ENCODE results near the gene PCNT.
"Not testable (repeated sequence)": the region's sequence is repeated elsewhere in the genome, so short reads cannot be mapped to it uniquely, and the experiment has no call there.

Gene PCNT

GRCh38 chr21:46454634-46455390 is 130.9 kb downstream of the PCNT start:
- DNase-seq (ENCODE audit: low spot score) = no peak

DNA sequence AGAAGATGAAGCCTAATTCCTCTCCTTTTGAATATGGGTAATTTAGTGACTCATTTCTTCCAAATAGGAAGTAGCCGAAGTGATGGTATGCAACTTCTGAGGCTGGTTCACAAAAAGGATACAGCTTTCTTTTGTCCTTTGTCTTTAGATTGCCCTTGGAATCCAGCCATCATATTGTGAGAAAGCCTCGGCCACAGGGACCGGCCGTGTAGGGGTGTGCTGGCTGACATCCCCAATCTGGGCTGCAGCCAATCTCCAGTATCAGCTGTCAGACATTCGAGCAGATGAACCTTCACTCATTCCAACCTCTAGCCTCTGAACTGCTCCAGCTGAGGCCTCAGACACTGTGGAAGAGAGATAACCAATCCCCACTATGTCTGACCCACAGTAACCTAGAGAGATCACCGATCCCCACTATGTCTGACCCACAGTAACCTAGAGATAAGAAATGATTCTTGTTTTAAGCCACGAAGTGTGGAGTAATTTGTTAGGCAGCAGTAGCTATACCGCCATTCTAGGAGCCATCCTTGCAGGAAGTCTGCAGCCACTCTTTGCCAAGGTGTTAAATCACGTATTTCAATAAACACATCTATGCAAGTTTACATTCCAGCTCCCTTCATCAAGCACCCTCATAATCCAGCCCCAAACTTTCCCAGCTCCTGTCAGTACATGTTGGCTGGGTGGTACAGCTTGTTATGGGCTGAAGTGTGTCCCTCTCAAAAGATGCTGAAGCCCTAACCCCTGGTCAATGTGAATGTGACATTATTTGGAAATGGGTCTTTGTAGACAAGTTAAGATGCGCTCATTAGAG is 131.8 kb downstream of the PCNT start:
- peak; percentile 55 for DNase-seq (ENCODE audit: low spot score)

DNA sequence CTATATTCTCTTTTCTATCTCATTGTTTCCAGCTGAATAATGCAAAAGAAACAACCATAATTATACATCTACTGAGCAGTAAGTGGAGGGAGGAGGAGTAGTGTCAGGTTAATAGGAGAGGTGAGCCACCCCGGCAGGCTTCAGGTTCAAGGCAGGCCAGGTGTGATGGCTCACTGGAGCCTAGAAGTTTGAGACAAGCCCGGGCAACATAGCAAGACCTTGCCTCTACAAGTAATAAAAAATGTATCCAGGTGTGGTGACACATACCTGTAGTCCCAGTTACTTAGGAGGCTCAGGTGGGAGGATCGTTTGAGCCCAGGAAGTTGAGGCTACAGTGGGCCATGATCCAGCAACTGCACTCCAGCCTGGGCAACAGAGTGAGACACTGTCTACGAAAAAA is 132.8 kb downstream of the PCNT start:
- DNase-seq (ENCODE audit: low spot score) = no peak

- peak; percentile 58 for DNase-seq (ENCODE audit: low spot score)
These were observed 133.9 kb downstream of the PCNT start for GRCh38 chr21:46457801-46458314.

DNA sequence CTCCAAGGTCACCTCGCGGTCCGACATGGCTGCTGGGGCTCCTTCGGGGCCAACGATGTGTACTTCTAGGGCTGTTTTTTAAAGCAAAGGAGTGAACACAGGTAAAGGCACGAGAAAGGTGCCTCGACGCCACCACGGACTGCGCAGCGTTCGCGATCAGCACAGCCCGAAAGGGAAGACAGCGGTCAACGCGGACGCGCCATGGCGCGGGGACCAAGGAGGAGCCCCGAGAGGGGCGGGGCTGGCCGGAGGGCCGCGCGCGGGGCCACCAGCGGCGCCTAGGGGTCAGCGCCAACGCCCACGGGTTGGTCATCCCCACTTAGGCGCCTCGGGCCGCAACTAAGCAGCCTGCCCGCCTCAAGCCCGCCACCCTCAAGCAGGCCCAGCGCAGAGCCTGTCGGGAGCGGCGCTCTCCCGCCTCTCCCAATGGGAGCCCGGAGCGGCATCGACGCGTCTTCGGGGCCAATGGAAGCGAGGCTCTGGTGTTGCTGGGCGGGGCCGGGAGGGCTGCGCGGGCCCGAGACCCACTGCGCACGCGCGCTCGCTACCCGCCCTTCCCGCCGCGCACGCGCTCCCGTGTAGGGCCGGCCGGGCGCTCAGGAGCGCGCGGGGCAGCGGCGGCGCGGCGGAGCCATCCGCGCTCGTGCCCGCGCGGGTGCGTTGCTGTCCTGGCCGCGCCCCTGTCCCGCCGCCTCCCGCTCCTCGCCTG is 134.5 kb downstream of the PCNT start, which contains the start of gene DIP2A:
Gene DIP2A (plus strand): TSS at position 577 of the 709 bp plus-strand sequence. CDS start 241 bp downstream, outside the sequence.
- DNase-seq (ENCODE audit: low spot score) = peak; percentile 100

DNA sequence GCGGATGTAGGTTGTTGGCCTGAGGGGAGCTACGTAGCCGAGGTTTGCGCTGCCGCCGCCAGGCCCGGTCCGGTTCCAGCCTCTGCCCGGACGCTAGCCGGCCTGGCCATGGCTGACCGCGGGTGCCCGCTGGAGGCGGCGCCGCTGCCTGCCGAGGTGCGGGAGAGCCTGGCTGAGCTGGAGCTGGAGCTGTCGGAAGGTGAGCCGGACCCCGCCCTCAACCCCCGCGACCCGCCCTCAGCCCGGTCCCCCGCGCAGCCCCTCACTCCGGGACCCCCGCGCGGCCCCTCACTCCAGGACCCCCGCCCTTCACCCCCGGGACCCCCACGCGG is 135.0 kb downstream of the PCNT start:
- DNase-seq (ENCODE audit: low spot score) = no peak

GRCh38 chr21:46459356-46460112 is 135.6 kb downstream of the PCNT start:
- DNase-seq (ENCODE audit: low spot score) = peak; percentile 52

DNA sequence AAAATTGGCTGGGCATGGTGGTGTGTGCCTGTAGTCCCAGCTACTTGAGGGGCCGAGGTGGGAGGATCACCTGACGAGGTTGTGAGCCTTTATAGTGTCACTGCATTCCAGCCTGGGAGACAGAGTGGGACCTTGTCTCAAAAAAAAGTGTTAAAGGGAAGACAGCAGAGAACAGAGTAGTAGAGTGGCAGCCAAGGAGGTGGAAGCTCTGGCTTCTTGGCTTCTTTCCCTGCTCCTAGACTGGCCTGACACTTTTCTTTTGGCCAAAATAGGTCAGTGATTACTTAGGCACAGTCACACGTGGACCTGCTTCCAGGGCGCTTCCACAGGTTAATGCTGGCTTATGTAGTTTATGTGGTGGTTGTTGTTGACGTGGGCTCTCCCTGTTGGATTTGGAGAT is 138.0 kb downstream of the PCNT start:
- no peak for DNase-seq (ENCODE audit: low spot score)

GRCh38 chr21:46465153-46465552 is 141.2 kb downstream of the PCNT start:
- not testable (repeated sequence) for DNase-seq (ENCODE audit: low spot score)

DNA sequence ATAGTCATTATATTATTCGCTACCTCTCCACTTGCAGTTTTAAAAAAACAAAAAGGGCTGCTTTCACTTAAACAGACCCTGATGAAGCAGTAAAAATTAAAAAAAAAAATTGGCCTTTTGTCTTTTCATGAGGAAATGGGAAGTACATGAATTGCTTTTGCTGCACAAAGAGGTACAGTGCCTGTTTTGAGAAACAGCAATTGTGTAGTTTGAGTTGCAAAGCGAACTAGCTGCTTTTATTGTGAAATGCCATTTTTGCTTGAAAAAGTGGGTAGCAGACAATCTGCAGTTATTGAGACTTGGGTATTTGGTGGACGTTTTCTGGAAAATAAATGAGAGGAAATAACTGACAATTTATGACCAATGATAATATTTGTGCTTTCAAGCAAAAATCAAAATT is 141.7 kb downstream of the PCNT start:
- DNase-seq (ENCODE audit: low spot score) = no peak

- DNase-seq (ENCODE audit: low spot score) = no peak
These were observed 144.3 kb downstream of the PCNT start for GRCh38 chr21:46468108-46468774.

GRCh38 chr21:46469275-46469674 is 145.3 kb downstream of the PCNT start:
- DNase-seq (ENCODE audit: low spot score) = no peak

DNA sequence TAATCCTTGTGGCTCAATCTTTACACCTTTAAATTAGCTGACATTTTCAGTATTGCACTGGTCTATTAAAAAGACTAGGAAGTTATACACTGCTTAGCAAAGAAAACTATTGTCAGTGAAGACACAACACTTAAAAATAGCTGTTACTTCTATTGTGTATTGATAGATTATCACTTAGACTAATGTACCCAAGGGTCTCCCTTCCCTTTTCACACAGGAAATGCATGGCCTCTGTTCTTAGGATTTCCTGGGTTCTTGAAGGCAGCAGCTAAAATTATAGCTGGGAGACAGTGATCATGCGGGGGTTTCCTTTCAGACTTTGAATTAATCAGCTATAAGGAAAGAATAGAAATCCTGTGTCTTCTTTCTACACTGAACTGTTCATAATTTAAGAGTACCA is 147.6 kb downstream of the PCNT start:
- DNase-seq (ENCODE audit: low spot score) = no peak

DNA sequence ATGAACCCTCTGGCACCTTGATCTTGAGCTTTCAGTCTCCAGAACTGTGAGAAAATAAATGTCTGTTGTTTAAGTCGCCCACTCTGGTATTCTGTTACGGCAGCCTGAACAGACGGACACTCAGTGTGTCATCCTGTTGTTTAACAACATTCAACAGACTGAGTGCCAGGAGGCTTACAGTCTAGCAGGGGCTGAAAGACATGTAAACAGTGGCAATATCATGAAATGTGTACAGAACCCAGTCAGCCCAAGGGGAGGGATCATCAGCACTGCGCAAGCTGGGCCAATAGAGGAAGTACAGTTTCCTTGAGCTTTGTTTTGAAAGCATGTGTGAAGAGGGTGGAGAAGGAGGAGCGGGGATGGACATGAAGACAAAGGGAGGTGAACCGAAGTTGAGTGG is 148.3 kb downstream of the PCNT start:
- DNase-seq (ENCODE audit: low spot score) = no peak

- no peak for DNase-seq (ENCODE audit: low spot score)
These were observed 150.4 kb downstream of the PCNT start for GRCh38 chr21:46474382-46474781.

GRCh38 chr21:46475296-46475695 is 151.3 kb downstream of the PCNT start:
- no peak for DNase-seq (ENCODE audit: low spot score)

- no peak for DNase-seq (ENCODE audit: low spot score)
These were observed 153.8 kb downstream of the PCNT start for GRCh38 chr21:46477765-46478164.

DNA sequence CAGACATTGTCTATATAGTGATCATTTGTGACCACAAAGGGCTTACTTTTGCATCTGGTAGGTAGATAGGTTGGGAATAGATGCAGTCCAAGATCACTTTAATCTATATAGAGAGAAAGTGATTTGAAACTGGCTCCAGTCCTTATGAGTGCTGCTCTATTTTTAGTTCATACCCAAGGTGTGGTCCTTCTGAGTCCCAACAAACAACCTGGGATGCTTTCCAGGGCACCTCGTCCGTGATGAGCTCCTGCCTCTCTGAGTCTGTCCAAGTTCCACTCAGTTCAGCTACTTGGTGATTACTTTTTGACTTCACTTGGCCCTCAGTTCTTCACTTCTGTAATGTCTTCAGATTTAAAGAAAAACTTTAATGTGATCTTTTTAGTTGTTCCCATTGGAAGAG is 155.0 kb downstream of the PCNT start:
- no peak for DNase-seq (ENCODE audit: low spot score)

DNA sequence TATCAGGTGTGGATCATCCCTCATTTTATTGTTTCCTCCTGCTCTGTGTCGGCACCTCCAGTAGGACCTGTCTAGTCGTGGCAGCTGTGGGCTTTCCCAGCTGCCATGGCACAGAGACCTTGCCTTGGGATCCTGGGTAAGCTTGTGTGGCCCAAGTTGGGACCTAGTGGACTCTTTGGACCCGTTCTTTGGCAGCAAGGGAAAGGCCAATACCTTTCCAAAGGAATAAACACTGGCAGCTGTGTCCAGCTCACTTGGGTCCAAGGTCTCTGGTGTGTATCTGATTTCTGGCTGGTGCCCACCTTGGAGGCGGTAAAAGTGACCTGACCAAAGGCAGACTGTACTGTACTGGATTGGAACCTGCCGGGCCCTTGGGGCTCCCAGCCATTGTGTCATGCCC is 156.5 kb downstream of the PCNT start:
- no peak for DNase-seq (ENCODE audit: low spot score)

DNA sequence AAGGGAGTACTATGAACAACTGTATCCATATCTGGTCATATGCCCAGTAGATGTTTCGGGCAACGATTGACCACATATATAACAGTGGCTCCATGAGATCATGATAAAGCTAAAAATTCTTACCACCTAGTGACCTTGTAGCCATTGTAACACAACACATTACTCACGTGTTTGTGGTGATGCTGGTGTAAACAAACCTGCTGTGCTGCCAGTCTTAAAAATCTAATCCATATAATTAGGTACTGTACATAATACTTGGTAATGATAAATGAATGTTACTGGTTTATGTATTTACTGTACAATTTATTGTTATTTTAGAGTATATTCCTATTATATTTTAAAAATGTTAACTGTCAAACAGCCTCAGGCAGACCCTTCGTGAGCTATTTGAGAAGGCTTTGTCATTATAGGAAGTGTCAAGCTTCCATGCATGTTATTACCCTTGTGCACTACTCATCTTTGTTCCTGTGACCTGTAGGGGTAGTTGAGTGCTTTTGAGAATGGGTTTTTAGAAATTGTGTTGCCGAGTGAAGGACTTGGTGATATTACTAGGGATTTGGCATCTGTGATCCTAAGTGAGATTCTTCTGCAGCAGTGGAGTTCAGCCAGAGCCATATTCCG is 158.4 kb downstream of the PCNT start:
- DNase-seq (ENCODE audit: low spot score) = no peak

DNA sequence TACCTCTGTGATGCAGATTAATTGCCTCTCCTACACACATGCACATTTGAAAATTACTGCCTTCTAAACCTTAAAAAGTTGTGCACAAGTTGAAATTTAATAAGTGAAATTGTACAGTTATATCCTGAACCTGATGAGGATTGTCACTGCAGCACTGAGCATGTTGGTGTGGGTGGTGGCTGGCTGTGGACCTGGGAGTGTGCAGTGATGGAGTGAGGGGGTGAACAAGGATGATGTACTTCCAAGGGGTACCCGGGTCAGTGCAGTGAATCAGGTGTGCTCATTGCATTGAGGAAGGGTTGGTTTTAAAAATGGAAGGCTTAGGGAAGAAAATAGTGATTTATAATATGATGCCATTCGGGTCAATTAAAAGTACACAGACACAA is 158.9 kb downstream of the PCNT start:
- DNase-seq (ENCODE audit: low spot score) = no peak

Data from AG08396 (cell line).